KMS-11 (cell line): ENCODE measurements around the gene ZMYND8.

ENCODE experiments used
- H2AFZ ChIP-seq: fragments of 200-600 bp; sonication (generic); 2 replicates; pipeline ENCODE4 v1.6.1; 2016; ENCODE audit warnings: antibody characterized with exemption, mixed run types, low read depth
- H3K27ac ChIP-seq: fragments of 200-600 bp; sonication (generic); 2 replicates; pipeline ENCODE4 v1.6.1; 2016; ENCODE audit warnings: mild to moderate bottlenecking, mixed run types
- H3K27me3 ChIP-seq: fragments of 200-600 bp; sonication (generic); 2 replicates; pipeline ENCODE4 v1.6.1; 2017; ENCODE audit warnings: mild to moderate bottlenecking, low read depth, mixed run types, moderate library complexity; ENCODE audit not compliant: insufficient read depth
- H3K36me3 ChIP-seq: fragments of 200-600 bp; sonication (generic); 2 replicates; pipeline ENCODE4 v1.6.1; 2017; ENCODE audit warnings: mild to moderate bottlenecking, mixed run types; ENCODE audit not compliant: insufficient read depth
- H3K4me1 ChIP-seq: fragments of 200-600 bp; sonication (generic); 2 replicates; pipeline ENCODE4 v1.6.1; 2016; ENCODE audit warnings: mild to moderate bottlenecking, low read depth, mixed run types; ENCODE audit not compliant: poor library complexity, severe bottlenecking
- H3K4me2 ChIP-seq: fragments of 200-600 bp; sonication (generic); 2 replicates; pipeline ENCODE4 v1.7.0; 2016; ENCODE audit warnings: mild to moderate bottlenecking, mixed run types
- H3K4me3 ChIP-seq: fragments of 200-600 bp; sonication (generic); IDR thresholded peaks from 2 replicates; pipeline ENCODE4 v1.6.1; 2017; ENCODE audit warnings: low read depth, low read length, mixed read lengths; ENCODE audit not compliant: insufficient read depth
- H3K79me2 ChIP-seq: fragments of 200-600 bp; sonication (generic); 2 replicates; pipeline ENCODE4 v1.6.1; 2016; ENCODE audit warnings: low read depth, mixed run types; ENCODE audit not compliant: insufficient read depth
- H3K9ac ChIP-seq: fragments of 200-600 bp; sonication (generic); 2 replicates; pipeline ENCODE4 v1.6.1; 2016; ENCODE audit warnings: mild to moderate bottlenecking, mixed run types
- H4K20me1 ChIP-seq: fragments of 200-600 bp; sonication (generic); 2 replicates; pipeline ENCODE4 v1.6.1; 2016; ENCODE audit warnings: mild to moderate bottlenecking, mixed run types; ENCODE audit not compliant: insufficient read depth
- TF ChIP-seq, protein P1 (sequence below): fragments of 200-600 bp; sonication (generic); conservative IDR thresholded peaks from 2 replicates; pipeline ENCODE4 v1.6.1; 2017; ENCODE audit warnings: low read depth, mild to moderate bottlenecking, antibody characterized with exemption, low read length, moderate library complexity, mixed read lengths

Gene ZMYND8

DNA sequence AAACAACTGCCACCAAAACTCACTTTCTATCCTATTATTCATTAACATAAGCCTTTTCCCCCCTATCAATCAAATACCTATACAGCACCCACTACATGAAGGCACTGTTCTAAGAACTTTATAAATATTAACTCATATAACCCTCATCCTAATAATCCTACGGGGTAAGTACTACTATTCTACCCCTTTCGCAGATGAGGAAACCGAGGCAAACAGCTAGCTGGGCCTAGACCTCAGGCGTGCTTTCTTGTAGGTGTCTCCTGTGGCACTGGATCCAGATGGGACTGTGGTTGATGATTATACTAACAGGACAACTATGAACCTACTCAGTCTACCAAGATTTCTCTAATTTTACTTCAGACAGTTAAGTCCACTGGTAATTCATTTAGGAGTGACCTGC is 131.6 kb downstream of the ZMYND8 start:
- Histone ChIP-seq H3K9ac (no peak overlapping the region), H2AFZ (no peak overlapping the region), H3K4me2 (no peak overlapping the region), H3K4me1 (no peaks in the 10 kb centered on the region), H3K36me3 (no peaks in the 10 kb centered on the region; the same call in 1 of the 2 replicates), H3K79me2 (no peaks in the 10 kb centered on the region), H4K20me1 (no peaks in the 10 kb centered on the region), H3K4me3 (no peak overlapping the region), H3K27ac (no peak overlapping the region), H3K27me3 (no peaks in the 10 kb centered on the region)
- TF ChIP-seq, protein P1, sequence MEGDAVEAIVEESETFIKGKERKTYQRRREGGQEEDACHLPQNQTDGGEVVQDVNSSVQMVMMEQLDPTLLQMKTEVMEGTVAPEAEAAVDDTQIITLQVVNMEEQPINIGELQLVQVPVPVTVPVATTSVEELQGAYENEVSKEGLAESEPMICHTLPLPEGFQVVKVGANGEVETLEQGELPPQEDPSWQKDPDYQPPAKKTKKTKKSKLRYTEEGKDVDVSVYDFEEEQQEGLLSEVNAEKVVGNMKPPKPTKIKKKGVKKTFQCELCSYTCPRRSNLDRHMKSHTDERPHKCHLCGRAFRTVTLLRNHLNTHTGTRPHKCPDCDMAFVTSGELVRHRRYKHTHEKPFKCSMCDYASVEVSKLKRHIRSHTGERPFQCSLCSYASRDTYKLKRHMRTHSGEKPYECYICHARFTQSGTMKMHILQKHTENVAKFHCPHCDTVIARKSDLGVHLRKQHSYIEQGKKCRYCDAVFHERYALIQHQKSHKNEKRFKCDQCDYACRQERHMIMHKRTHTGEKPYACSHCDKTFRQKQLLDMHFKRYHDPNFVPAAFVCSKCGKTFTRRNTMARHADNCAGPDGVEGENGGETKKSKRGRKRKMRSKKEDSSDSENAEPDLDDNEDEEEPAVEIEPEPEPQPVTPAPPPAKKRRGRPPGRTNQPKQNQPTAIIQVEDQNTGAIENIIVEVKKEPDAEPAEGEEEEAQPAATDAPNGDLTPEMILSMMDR: no peak

DNA sequence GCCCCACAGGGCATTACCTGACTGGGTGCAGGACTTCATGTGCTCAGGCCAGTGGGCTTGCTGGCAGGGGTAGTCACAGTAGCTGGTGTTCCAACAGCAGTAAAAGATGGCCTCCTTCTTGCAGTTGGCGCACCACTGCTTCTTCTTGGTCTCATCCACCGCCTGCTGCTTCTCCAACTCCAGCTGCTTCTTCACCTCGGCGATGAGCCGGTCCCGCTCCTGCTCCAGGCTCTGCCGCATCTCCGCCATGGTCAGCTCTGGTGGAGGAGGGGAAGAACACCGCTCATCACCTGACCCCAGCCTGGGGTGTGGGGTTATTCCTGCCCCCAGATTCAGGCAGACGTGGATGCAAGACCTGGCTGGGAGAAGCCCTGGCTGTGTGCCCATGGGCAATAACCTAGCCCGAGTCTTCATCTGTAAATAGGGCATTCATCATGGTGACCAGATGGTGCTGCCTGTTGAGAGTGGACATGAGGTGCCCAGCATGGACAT is 132.2 kb downstream of the ZMYND8 start:
- Histone ChIP-seq H2AFZ (no peak overlapping the region), H3K36me3 (no peaks in the 10 kb centered on the region; the same call in 1 of the 2 replicates), H3K4me2 (no peak overlapping the region), H3K9ac (no peak overlapping the region), H3K79me2 (no peaks in the 10 kb centered on the region), H3K4me3 (no peak overlapping the region), H4K20me1 (no peaks in the 10 kb centered on the region), H3K27me3 (no peaks in the 10 kb centered on the region), H3K4me1 (no peaks in the 10 kb centered on the region), H3K27ac (no peak overlapping the region)
- TF ChIP-seq, protein P1: no peak

DNA sequence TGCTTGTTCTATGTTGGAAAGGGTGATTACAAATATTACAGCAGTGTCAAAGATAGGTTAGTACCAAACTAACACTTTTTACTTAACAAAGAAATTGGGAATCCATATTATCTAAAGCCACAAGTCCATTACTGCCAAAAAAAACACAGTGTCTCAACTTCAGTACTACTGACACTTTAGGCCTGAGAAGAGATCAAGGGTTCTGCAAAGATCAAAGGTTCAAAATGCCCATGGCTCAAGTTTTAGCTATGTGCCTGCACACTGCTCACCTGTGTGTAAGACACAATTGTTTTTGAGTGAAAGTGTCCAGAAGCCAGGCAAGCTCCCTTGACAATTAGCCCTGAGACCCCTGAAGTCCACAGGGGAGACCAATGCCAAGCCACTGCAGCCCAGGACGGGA is 132.6 kb downstream of the ZMYND8 start:
- no peaks in the 10 kb centered on the region for H3K79me2 ChIP-seq
- no peak overlapping the region for H3K4me2 ChIP-seq
- H3K4me1 ChIP-seq: no peaks in the 10 kb centered on the region
- no peak overlapping the region for H3K9ac ChIP-seq
- no peaks in the 10 kb centered on the region for H3K27me3 ChIP-seq
- H3K4me3 ChIP-seq: no peak overlapping the region
- H2AFZ ChIP-seq: no peak overlapping the region
- TF ChIP-seq, protein P1: no peak
- H3K36me3 ChIP-seq: no peaks in the 10 kb centered on the region; the same call in 1 of the 2 replicates
- H3K27ac ChIP-seq: no peak overlapping the region
- H4K20me1 ChIP-seq: no peaks in the 10 kb centered on the region

GRCh38 chr20:47222468-47223119 is 133.9 kb downstream of the ZMYND8 start:
- H3K9ac ChIP-seq: no peak overlapping the region
- TF ChIP-seq, protein P1: no peak
- H2AFZ ChIP-seq: no peak overlapping the region
- H3K79me2 ChIP-seq: no peaks in the 10 kb centered on the region
- no peaks in the 10 kb centered on the region; the same call in 1 of the 2 replicates for H3K36me3 ChIP-seq
- H3K4me1 ChIP-seq: no peaks in the 10 kb centered on the region
- H3K4me2 ChIP-seq: no peak overlapping the region
- H3K4me3 ChIP-seq: no peak overlapping the region
- no peaks in the 10 kb centered on the region for H4K20me1 ChIP-seq
- H3K27ac ChIP-seq: no peak overlapping the region
- H3K27me3 ChIP-seq: no peaks in the 10 kb centered on the region
